GM18519 (cell line): ENCODE data around the gene B3GAT2.
A peak's percentile ranks its signal among the peaks of the same experiment; 100 is the strongest.
"Not testable (repeated sequence)": the region's sequence is repeated elsewhere in the genome, so short reads cannot be mapped to it uniquely, and the experiment has no call there.

ENCODE experiments used
- ATAC-seq: cut with Tn5 transposase; IDR thresholded peaks from one replicate; pipeline ENCODE4 v1.9.1; 2021; ENCODE audit warnings: mild to moderate bottlenecking, moderate library complexity; ENCODE audit not compliant: unreplicated experiment, low FRiP score

Gene B3GAT2

GRCh38 chr6:70956451-70957283 is at the start of gene B3GAT2:
B3GAT2 (minus strand) TSS chr6:70957060; CDS start chr6:70956429, 631 bp downstream.
- no peak for ATAC-seq

DNA sequence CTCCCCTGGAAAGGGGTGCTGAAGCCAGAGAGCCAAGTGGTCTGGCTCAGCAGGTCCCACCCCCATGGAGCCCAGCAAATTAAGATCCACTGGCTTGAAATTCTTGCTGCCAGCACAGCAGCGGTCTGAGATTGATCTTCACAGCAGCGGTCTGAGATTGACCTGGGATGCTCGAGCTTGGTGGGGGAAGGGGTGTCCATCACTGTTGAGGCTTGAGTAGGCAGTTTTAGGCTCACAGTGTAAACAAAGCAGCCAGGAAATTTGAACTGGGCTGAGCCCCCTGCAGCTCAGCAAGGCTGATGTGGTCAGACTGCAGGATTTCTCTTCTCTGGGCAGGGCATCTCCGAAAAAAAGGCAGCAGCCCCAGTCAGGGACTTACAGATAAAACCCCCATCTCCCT is 41.3 kb upstream of the B3GAT2 start:
- ATAC-seq: no peak

DNA sequence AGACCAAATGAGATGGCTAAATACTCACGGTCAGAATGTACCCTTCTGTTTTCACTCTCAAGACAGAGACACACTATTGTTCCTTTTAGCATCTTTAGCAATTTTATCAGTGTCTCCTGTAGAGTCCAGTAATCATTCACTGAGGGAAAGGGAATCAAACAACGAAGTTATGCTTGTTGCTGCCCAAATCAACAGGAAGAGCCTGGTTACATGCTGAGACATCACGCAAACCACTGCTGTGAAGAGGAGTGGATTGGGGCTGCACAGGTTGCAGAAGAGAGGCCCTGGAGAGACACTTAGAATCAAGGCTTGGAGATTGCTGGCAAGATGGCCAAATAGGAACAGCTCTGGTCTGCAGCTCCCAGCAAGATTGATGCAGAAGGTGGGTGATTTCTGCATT is 40.5 kb upstream of the B3GAT2 start:
- no peak for ATAC-seq

DNA sequence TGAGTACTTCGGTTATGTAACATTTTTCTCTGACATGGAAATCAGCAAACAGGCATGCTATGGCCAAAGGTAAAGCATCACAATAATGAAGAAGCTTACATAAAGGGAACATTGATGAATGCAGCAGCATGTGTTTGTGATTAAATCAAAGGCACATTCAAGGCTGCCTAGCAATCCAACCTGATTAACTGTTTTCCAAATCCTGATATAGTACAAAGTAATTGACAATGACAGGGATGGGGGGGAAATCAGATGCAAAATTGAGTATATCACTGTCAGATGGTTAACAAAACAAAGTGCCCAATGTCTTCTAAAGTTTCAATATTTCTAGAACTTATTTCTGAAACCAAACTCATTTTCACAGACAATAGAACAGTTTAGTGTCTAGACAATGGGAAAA is 39.2 kb upstream of the B3GAT2 start:
- ATAC-seq: no peak

DNA sequence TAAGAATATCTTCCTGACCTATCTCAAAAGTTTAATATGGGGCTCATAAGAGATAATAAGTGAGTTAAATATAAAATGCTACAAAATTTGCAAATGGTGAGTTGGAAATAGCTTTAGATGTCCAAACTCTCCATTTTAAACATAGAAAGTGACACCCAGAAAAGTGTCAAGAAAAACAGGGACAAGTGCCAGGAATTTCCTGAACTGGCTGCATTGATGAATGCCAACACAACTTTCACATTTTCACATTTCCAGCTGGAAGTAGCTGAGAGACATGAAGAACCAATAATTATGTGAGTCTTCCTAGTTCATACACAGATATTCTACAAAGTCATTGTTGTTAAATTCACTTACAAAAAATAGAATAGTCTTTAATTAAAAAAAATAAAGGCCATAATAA is 38.6 kb upstream of the B3GAT2 start:
- no peak for ATAC-seq

GRCh38 chr6:70991253-70991652 is 34.4 kb upstream of the B3GAT2 start:
- ATAC-seq: no peak

GRCh38 chr6:70985156-70985555 is 28.3 kb upstream of the B3GAT2 start:
- ATAC-seq: no peak

- no peak for ATAC-seq
These were observed 25.9 kb upstream of the B3GAT2 start for GRCh38 chr6:70982747-70983146.

DNA sequence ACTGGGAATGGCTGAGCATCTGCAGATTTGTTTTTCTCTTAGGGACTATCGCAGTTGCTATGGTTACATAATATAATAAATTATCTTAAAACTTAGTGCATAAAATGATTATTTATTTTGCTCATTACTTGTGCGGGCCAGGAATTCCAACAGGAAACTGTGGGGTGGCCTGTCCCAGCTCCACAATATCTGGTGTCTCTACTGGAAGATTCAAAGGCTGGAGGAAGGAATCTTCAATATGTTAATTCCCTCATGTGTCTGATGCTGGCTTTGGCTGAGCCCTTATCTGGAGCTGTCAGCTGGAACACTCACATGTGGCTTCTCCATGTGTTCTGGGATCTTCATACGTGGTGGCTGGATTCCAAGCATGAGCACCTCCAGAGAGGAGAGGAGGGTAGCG is 23.9 kb upstream of the B3GAT2 start:
- no peak for ATAC-seq

GRCh38 chr6:70973604-70974003 is 16.7 kb upstream of the B3GAT2 start:
- ATAC-seq: no peak

DNA sequence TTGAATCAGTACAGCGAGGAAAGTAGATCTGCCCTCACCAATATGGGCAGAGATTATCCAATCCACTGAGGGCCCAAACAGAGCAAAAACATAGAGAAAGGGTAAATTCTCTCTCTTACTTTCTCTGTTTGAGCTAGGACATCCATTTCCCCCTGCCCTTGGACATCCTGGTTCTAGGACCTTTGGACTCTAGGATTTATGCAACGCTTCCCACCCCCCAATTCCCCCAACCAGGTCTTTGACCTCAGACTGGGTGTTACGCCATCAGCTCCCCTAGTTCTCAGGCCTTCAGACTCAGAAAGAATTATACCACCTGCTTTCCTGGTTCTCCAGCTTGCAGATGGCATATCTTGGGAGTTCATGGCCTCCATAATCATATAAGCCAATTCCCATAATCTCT is 10.2 kb upstream of the B3GAT2 start:
- ATAC-seq: no peak

- ATAC-seq: no peak
These were observed 391 bp upstream of the B3GAT2 start for GRCh38 chr6:70957284-70957617.

DNA sequence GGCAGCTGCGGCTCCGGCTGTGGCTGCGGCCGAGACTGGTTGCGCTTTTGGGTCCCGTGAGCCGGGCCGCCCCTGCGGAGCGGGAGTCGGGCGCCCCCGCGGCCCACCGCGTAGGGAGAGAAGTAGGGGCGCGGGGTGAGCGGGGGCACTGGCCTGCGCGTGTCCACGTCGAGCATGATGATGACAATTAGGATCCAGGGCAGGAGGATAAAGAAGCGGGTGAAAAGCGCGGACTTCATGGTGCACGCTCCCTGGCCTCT is 739 bp downstream of the B3GAT2 start:
- ATAC-seq: no peak

DNA sequence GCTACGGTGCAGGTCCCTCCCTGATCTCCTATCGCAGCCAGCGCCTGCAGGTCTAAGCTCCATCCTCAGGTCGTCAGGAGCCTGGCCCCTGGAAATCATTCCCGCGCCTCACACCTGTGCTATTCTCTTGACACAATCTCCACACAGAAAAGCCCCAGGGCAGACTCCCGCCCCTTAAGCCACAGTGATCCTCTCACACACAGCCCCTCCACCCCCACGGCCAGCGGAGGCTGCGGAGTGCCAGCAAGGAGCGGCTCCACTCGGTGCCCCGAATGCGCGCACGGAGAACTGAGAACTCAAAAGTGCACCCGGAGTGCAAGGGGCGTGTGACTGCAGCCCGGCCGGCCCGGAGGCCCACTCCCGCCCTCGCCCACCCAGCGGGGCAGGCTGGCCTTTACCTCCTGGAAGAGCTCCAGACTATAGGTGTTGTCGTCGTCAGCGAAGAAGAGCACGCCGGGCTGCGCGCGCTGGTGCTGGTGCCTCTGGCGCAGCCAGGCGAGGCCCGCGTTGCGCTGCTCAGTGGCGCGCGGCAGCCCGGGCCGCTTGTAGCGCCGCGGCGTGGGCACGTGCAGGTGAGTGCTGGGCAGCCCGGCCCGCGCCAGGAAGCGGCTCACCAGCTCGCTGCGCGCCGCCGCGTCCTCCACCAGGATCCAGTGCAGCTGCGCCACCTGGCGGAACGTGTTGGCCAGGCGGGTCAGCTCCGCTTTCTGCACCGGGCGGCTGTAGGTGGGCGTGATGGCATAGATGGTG is 1.2 kb downstream of the B3GAT2 start:
- peak; percentile 95 for ATAC-seq

DNA sequence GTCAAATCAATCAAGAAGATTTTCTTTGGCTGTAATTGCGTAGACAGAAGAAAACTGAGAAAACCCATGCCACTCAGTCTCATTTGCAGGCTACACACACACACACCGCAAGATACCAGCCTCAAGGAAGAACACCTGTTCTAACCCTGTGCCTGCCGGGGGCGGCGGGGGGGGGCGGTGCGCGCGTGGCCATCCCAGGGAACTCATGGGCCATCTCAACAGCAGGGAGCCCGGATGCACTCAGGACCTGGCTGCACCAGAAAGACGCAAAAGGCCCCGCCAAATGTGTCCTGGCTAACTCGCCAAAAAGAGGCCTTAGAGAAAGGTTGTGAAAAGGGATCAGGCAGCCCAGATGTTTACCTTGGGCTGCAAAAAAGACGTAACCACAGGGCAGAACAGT is 2.1 kb downstream of the B3GAT2 start:
- ATAC-seq: no peak

DNA sequence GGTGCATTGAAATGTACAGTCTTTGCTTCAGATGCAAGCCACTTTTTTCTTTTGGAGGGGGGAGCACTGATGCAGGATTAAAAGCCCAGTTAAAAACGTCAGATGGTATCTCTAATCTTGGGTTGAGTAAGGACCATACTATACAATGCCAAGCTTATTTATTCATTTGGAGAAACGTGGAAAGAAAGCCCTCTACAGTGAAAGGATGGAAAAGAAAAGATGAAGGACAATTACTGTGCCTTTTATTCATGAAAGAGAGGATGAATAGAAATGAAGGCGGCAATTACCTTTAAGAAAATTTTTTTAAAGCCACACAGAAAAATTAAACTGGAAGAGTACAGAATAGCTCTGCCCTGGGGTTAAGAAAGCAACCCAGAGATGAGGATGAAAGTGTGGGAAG is 2.7 kb downstream of the B3GAT2 start:
- ATAC-seq: no peak

DNA sequence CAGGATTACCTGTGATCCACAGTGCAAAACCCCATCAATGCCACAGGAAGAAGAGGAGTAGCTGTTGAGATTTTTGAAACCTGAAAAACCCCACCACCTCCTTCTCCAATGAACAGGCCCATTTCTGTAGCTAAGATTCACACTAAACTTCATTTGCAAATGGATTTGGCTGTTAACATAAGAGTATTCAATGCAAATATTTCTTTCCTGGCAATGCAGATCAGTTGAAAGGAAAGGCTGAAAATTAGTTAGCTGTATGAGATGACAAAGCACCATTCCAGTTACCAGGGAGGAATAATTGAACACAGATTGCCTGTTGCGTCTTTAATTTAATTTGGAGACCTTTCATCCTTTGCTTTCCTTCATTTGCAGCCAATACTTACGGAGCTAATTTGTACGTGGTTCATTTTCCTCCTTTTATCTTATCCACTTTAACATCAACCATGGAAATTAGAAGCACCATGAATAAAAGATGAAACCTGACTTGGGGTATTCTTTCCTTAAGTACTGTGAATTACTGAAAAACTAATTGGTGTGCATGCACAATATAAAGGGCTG is 4.2 kb downstream of the B3GAT2 start:
- ATAC-seq: no peak

DNA sequence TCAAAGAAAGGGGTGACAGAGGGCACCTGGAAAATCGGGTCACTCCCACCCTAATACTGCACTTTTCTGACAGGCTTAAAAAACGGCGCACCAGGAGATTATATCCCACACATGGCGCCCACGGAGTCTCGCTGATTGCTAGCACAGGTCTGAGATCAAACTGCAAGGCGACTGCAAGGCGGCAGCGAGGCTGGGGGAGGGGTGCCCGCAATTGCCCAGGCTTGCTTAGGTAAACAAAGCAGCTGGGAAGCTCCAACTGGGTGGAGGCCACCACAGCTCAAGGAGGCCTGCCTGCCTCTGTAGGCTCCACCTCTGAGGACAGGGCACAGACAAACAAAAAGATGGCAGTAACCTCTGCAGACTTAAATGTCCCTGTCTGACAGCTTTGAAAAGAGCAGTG is 12.5 kb downstream of the B3GAT2 start:
- not testable (repeated sequence) for ATAC-seq

DNA sequence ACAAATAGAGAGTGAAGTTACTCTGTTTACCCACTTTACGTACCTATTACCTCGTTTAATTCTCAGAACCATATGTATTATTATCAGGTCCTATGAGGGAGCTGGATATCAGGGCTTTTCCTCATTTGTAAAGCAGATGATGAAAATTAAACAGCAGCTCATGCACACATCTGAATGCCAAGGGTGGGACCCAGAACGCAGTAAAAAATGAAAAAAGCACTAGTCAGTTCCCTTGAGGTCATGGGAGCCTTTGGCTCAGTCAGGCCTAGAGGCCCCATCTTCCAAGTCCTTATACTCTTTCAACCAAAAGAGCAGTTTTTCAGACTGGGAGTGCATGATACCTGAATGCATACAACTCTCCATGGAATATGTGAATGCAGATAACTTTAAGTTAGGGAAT is 23.0 kb downstream of the B3GAT2 start:
- ATAC-seq: no peak

DNA sequence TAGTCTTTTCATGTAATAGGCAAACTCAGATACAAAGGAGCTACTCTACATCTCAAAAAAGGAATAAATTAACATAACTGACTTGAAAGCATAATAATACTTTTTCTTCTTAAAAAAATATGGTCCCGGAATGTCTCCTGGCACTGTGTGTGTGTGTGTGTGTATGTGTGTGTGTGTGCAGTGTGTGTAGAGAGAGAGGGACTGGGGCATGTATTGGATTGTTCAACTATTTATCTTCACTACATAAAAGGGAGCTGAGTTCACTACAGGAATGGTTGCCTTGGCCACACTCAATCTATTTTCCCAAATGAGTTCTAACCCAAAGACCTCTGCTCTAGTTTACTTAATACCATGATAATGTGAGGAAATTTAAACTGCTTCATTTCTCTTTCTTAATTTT is 51.1 kb downstream of the B3GAT2 start:
- no peak for ATAC-seq

DNA sequence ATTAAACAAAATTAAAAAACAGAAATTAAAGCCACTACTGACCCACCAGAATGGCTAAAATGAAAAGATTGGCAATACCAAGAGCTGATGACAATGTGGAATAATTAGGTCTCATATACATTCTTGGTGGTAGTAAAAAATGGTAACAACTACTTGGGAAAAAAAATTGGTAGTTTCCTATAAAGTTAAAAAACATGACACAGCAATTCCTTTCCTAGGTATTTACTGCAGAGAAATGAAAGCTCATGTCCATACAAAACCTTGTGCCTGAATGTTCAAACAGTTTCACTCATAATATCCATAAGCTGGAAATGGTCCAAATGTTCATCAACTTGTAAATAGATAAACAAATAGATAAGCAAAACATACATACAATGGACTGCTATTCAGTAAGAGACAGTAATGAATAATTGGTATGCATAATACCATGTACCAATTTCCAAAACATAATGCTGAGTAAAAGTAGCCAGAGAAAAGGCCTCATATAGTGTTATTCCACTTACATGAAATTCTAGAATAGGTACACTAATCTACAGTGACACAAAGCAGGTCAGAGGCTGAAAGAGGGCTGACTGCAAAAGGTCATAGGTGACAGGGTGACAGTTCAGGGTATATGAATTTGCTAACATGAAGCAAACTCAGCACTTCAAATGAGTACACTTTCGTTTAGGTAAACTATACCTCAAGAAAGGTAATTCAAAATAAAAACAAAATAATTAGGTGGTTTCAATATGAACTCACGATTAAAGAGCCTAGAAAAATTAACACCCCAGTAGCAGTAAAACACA is 53.0 kb downstream of the B3GAT2 start:
- no peak for ATAC-seq
